Femur (tissue), 1 donor: ENCODE measurements around the gene OXGR1.

Source experiments
- DNase-seq: peaks from one replicate; pipeline ENCODE4 v3.0.0-alpha.2; 2017

Gene OXGR1

GRCh38 chr13:96958286-96958891 is 35.9 kb downstream of the OXGR1 start:
- no peak for DNase-seq

- DNase-seq = no peak
Measured at GRCh38 chr13:96952595-96952994, 41.7 kb downstream of the OXGR1 start.

- no peak for DNase-seq
Measured at GRCh38 chr13:96948127-96948526, 46.1 kb downstream of the OXGR1 start.

GRCh38 chr13:96947343-96947910 is 46.8 kb downstream of the OXGR1 start:
- no peak for DNase-seq

GRCh38 chr13:96946709-96947311 is 47.5 kb downstream of the OXGR1 start:
- no peak for DNase-seq

GRCh38 chr13:96940961-96941360 is 53.3 kb downstream of the OXGR1 start:
- no peak for DNase-seq

- no peak for DNase-seq
Measured at GRCh38 chr13:96935901-96936300, 58.4 kb downstream of the OXGR1 start.
